Measurements from ENCODE around the gene FRMD4A.

DNA sequence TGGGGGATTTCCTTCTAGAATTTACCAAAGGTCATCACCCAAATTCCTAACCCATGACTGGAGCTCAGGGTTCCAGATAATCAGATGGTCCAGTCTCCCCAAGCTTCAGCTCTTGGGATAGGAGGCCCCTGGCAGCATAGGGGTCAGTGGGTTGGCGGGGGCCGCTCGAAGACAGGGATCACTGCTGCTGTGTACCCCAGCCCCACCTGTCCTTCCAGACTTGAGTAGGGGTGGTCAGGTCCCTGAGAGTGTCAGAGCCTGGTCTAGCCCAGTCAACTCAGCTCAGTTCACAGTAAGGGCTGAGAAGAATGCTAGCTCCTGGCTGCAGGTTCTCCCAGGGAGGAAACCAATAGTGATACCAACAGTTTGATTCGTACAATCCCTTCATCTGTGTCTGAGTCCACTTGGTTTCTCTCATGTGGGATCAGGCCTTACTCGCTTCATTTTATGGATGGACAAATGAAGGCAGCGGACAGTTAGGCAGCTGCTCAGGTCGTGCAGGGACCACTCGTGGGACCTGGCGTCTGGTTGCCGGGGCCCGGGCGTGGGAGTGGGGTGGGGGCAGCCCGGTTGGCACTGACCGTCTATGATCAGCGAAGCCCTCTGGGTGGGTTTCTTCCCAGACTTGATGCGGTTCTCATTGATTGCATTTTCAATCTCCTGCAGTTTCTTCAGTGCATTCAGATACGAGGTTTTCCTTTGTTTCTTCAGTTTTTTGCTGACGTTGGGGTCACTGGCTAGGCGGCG, 665.0 kb downstream of the FRMD4A start:
- no peak for TF ChIP-seq POLR2AphosphoS5 (IDR thresholded peaks at IDR 0.05)
- TF ChIP-seq CTCF (IDR thresholded peaks at IDR 0.05): no peak
- no peak for TF ChIP-seq POLR2A (IDR thresholded peaks at IDR 0.05)
- no peak for TF ChIP-seq EP300 (IDR thresholded peaks at IDR 0.05)
